Transverse colon (tissue), 3 donors: ENCODE data around the gene PCSK6.

ENCODE experiments used
- CTCF ChIP-seq, 5 experiments: fragments of 200-600 bp in 3 of 5; fragments of 450-650 bp in 2 of 5; sonication (generic) in 3 of 5; IDR thresholded peaks; 1 replicate in 2 of 5; 2 replicates in 3 of 5; pipeline ENCODE4 v1.5.1; 2016 to 2017; ENCODE audit warnings: antibody characterized with exemption in 5 of 5, inconsistent platforms in 3 of 5, mild to moderate bottlenecking in 2 of 5, moderate library complexity in 1 of 5
- POLR2A ChIP-seq: fragments of 450-650 bp; IDR thresholded peaks from one replicate; pipeline ENCODE4 v1.6.1; 2016; ENCODE audit warnings: antibody characterized with exemption, mild to moderate bottlenecking, moderate library complexity

GRCh38 chr15:101445562-101446517, 43.7 kb downstream of the PCSK6 start:
- TF ChIP-seq CTCF (IDR thresholded peaks at IDR 0.05) (no peak), POLR2A (no peak)
